Measurements from ENCODE around the gene DCAF12.

The DCAF12 gene

GRCh38 chr9:34158362-34158869, 31.9 kb upstream of the DCAF12 start:
- no peak for TF ChIP-seq CTCF (IDR thresholded peaks at IDR 0.05; ENCODE audit: low read length, missing control alignments)
- H3K4me3 ChIP-seq (replicated peaks; ENCODE audit: low read depth, low read length) = no peak overlapping the region
- peak; percentile 71 for DNase-seq (ENCODE audit: low read depth)

- no peak for TF ChIP-seq CTCF (IDR thresholded peaks at IDR 0.05; ENCODE audit: low read length, missing control alignments)
- H3K4me3 ChIP-seq (replicated peaks; ENCODE audit: low read depth, low read length) = no peak overlapping the region
- no peak for DNase-seq (ENCODE audit: low read depth)
These were observed 31.4 kb upstream of the DCAF12 start for GRCh38 chr9:34157898-34158297.

- no peak overlapping the region for H3K4me3 ChIP-seq (replicated peaks; ENCODE audit: low read depth, low read length)
- TF ChIP-seq CTCF (IDR thresholded peaks at IDR 0.05; ENCODE audit: low read length, missing control alignments) = no peak
- no peak for DNase-seq (ENCODE audit: low read depth)
These were observed 30.8 kb upstream of the DCAF12 start for GRCh38 chr9:34157318-34157717.

GRCh38 chr9:34154057-34154456, 27.6 kb upstream of the DCAF12 start:
- DNase-seq (ENCODE audit: low read depth) = no peak
- TF ChIP-seq CTCF (IDR thresholded peaks at IDR 0.05; ENCODE audit: low read length, missing control alignments) = no peak
- no peak overlapping the region for H3K4me3 ChIP-seq (replicated peaks; ENCODE audit: low read depth, low read length)

- TF ChIP-seq CTCF (IDR thresholded peaks at IDR 0.05; ENCODE audit: low read length, missing control alignments) = no peak
- H3K4me3 ChIP-seq (replicated peaks; ENCODE audit: low read depth, low read length) = no peak overlapping the region
- no peak for DNase-seq (ENCODE audit: low read depth)
These were observed 24.9 kb upstream of the DCAF12 start for GRCh38 chr9:34151398-34151797.

- no peak for TF ChIP-seq CTCF (IDR thresholded peaks at IDR 0.05; ENCODE audit: low read length, missing control alignments)
- DNase-seq (ENCODE audit: low read depth) = no peak
- no peak overlapping the region for H3K4me3 ChIP-seq (replicated peaks; ENCODE audit: low read depth, low read length)
These were observed 18.7 kb upstream of the DCAF12 start for GRCh38 chr9:34145165-34145564.

GRCh38 chr9:34143116-34143515, 16.6 kb upstream of the DCAF12 start:
- H3K4me3 ChIP-seq (replicated peaks; ENCODE audit: low read depth, low read length) = no peak overlapping the region
- no peak for TF ChIP-seq CTCF (IDR thresholded peaks at IDR 0.05; ENCODE audit: low read length, missing control alignments)
- DNase-seq (ENCODE audit: low read depth) = no peak

Measured in fibroblast of pulmonary artery (primary cell).